Memory B cell (primary cell): ENCODE results near the gene ATXN1.
A peak's percentile ranks its signal among the peaks of the same experiment; 100 is the strongest.

Source experiments
- ATAC-seq: fragments of 150-1000 bp; cut with Tn5 transposase; 2 replicates; pipeline ENCODE4 v1.10.0; 2021; ENCODE audit warnings: low read depth, mild to moderate bottlenecking, moderate library complexity
- DNase-seq, 2 donors: peaks; one replicate each; pipeline ENCODE4 v3.0.0; 2022; ENCODE audit warnings: low spot score in 2 of 2
- H3K27ac Mint-ChIP-seq: one replicate; pipeline ENCODE4 v1.8.0; 2022; ENCODE audit warnings: mild to moderate bottlenecking, moderate library complexity, mixed read lengths
- H3K27me3 Mint-ChIP-seq: one replicate; pipeline ENCODE4 v1.8.0; 2022; ENCODE audit warnings: mixed read lengths
- H3K36me3 Mint-ChIP-seq: one replicate; pipeline ENCODE4 v1.8.0; 2022; ENCODE audit warnings: mild to moderate bottlenecking, mixed read lengths
- H3K4me1 Mint-ChIP-seq: one replicate; pipeline ENCODE4 v1.8.0; 2022; ENCODE audit warnings: mixed read lengths
- H3K4me3 Mint-ChIP-seq: one replicate; pipeline ENCODE4 v1.8.0; 2022; ENCODE audit warnings: mild to moderate bottlenecking, moderate library complexity, mixed read lengths
- H3K9me3 Mint-ChIP-seq: one replicate; pipeline ENCODE4 v1.8.0; 2022; ENCODE audit warnings: mixed read lengths

ATXN1 gene

DNA sequence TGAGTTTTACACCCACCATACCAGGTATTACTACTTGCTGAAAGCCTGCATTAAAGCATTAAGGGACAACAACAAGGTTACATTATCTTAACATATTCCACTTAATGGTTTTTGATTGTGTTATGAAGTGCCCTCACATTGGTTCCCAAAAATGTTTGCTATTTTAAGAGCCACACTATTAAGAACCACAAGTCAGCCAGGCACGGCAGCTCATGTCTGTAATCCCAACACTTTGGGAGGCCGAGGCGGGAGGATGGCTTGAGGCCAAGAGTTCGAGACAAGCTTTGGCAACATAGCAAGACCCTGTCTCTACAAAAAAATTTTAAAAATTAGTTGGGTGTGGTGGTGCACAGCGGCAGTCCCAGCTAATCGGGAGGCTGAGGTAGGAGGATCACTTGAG, 28.2 kb downstream of the ATXN1 start:
- H3K27ac Mint-ChIP-seq: no peak overlapping the region
- H3K27me3 Mint-ChIP-seq: no peaks in the 10 kb centered on the region
- H3K9me3 Mint-ChIP-seq: no peaks in the 10 kb centered on the region
- H3K4me1 Mint-ChIP-seq: peaks cover 28% of the 10 kb centered on the region
- peaks cover 4% of the 10 kb centered on the region for H3K36me3 Mint-ChIP-seq
- no peak for ATAC-seq
- H3K4me3 Mint-ChIP-seq: no peak overlapping the region
- DNase-seq: no peak

DNA sequence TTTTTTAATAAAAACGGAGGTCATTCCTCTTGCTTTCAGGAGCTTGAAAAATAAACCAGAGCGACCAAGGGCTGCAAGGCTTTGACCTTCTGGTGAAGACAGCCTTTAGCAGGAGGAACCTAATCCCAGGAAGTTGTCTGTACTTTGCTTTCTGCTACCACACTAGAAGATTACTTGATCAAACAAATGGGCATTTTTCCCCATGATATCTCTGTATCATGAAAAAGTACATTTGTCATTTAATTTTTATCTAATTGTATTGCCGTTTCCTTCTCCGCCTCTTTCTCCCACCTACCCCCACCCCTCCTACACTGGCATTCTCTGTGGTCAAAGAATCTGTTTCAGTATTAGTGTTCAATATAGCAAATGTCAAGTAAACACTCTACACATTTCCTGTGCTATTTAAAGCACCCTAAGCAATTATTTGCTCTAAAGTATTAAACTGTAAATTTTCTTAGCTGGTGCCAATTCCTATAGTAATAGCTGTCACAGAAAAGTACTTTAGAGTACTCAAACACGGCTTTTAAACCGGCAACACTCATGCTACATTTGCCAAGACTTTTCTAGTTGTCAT, 29.7 kb downstream of the ATXN1 start:
- H3K4me1 Mint-ChIP-seq: peaks cover 22% of the 10 kb centered on the region

DNA sequence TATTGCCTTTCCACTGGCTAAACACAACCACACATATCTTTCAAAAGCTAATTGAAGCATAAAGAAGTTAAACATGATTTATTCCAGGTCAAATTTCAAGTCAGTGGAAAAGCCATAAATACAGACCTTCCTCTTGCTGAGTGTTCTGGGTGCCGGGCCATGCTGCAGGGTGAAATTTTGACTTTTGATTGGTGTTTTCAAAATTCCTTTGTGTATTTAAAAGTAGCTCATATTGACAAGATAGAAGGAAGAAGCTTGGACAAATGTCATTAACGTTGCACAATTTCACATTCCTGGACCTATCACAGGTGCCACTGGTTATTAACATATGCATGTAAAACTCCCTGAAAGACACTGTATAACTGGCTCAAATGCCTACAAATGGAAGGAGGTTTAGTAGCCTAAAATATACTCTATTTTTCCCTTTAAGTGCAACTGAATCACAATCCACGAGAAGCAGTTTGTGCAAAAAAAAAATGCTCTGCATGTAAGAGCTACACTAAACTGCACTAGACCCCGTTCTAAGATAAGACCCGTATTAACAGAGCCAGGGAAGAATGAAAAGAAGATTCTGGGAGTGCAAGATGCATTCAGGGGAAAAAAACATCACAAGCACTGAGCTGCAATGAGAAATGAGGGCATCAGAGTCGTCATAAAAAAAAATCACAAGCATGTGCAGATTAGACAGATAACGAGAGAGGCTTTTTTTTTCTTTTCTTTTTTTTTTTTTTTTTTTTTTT, 30.4 kb downstream of the ATXN1 start:
- peaks cover 22% of the 10 kb centered on the region for H3K4me1 Mint-ChIP-seq
- DNase-seq (no peak), ATAC-seq (no peak)
- H3K27me3 Mint-ChIP-seq: no peaks in the 10 kb centered on the region
- H3K9me3 Mint-ChIP-seq: no peaks in the 10 kb centered on the region
- H3K4me3 Mint-ChIP-seq: peak overlapping the region; percentile 49
- H3K36me3 Mint-ChIP-seq: peaks cover 3% of the 10 kb centered on the region
- H3K27ac Mint-ChIP-seq: peak overlapping the region; percentile 18

More for the DNA sequence above, 29.7 kb downstream of the ATXN1 start:
- peak overlapping the region; percentile 18 for H3K27ac Mint-ChIP-seq
- no peak overlapping the region for H3K4me3 Mint-ChIP-seq
- DNase-seq (no peak), ATAC-seq (peak; percentile 29)
- H3K27me3 Mint-ChIP-seq: no peaks in the 10 kb centered on the region
- H3K9me3 Mint-ChIP-seq: no peaks in the 10 kb centered on the region
- H3K36me3 Mint-ChIP-seq: peaks cover 3% of the 10 kb centered on the region

DNA sequence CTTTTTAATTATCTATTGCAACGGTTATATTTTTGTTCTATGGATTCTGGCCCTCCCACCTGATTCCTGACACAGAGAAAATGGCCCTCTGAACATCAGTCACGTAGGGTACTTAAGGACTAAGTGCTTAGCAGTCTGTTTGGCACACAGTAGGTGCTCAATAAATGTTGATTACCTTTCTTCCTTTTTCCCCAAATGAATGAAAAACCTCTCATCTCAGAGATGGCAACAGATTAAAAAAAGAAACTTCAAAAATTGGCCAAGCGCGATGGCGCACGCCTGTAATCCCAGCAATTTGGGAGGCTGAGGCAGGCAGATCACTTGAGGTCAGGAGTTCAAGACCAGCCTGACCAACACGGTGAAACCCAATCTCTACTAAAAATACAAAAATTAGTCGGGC, 31.5 kb downstream of the ATXN1 start:
- Mint-ChIP-seq H3K4me1 (peaks cover 22% of the 10 kb centered on the region), H3K27ac (no peak overlapping the region), H3K9me3 (no peaks in the 10 kb centered on the region), H3K4me3 (no peak overlapping the region), H3K27me3 (no peaks in the 10 kb centered on the region), H3K36me3 (peaks cover 3% of the 10 kb centered on the region)
- ATAC-seq: no peak
- no peak for DNase-seq

- DNase-seq: no peak
- H3K4me1 Mint-ChIP-seq: peaks cover 21% of the 10 kb centered on the region
- no peak overlapping the region for H3K4me3 Mint-ChIP-seq
- H3K36me3 Mint-ChIP-seq: peaks cover 2% of the 10 kb centered on the region
- no peak for ATAC-seq
- no peaks in the 10 kb centered on the region for H3K9me3 Mint-ChIP-seq
- H3K27ac Mint-ChIP-seq: no peak overlapping the region
- H3K27me3 Mint-ChIP-seq: no peaks in the 10 kb centered on the region
Measured at GRCh38 chr6:16729183-16729691, 32.0 kb downstream of the ATXN1 start.

GRCh38 chr6:16728513-16729182, 32.6 kb downstream of the ATXN1 start:
- Mint-ChIP-seq H3K9me3 (no peaks in the 10 kb centered on the region), H3K36me3 (no peaks in the 10 kb centered on the region), H3K27me3 (no peaks in the 10 kb centered on the region), H3K27ac (no peak overlapping the region), H3K4me3 (no peak overlapping the region), H3K4me1 (peaks cover 19% of the 10 kb centered on the region)
- DNase-seq: no peak
- ATAC-seq: no peak

- Mint-ChIP-seq H3K9me3 (no peaks in the 10 kb centered on the region), H3K4me1 (peaks cover 19% of the 10 kb centered on the region), H3K36me3 (no peaks in the 10 kb centered on the region), H3K27me3 (no peaks in the 10 kb centered on the region), H3K4me3 (no peak overlapping the region), H3K27ac (no peak overlapping the region)
- ATAC-seq (no peak), DNase-seq (no peak)
Measured at GRCh38 chr6:16727996-16728395, 33.3 kb downstream of the ATXN1 start.

GRCh38 chr6:16725145-16725864, 36.0 kb downstream of the ATXN1 start:
- H3K36me3 Mint-ChIP-seq: no peaks in the 10 kb centered on the region
- ATAC-seq (no peak), DNase-seq (no peak)
- H3K27ac Mint-ChIP-seq: no peak overlapping the region
- H3K27me3 Mint-ChIP-seq: no peaks in the 10 kb centered on the region
- H3K9me3 Mint-ChIP-seq: no peaks in the 10 kb centered on the region
- H3K4me3 Mint-ChIP-seq: no peak overlapping the region
- H3K4me1 Mint-ChIP-seq: no peaks in the 10 kb centered on the region

DNA sequence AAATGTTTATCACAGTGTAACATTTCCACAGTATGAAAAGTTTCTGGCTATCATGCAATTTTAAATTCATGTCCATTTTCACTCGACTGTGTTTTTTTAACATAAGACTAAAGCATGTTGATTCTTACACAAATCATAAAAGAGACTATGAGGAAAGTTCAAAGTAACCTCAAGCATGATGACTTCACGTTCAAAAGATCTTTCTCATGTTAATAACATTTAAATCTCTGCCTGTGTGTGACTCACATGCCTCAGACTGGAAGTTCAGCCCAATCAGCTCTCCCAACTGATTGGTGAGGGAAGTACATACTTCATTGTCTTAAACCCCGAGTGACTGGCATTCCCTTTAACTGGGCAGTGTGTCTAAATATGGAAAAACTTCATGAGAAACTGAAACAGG, 37.4 kb downstream of the ATXN1 start:
- Mint-ChIP-seq H3K4me3 (no peak overlapping the region), H3K4me1 (peaks cover 2% of the 10 kb centered on the region), H3K27ac (no peak overlapping the region), H3K9me3 (no peaks in the 10 kb centered on the region), H3K27me3 (no peaks in the 10 kb centered on the region), H3K36me3 (no peaks in the 10 kb centered on the region)
- no peak for ATAC-seq
- DNase-seq: no peak

GRCh38 chr6:16723402-16723801, 37.9 kb downstream of the ATXN1 start:
- no peaks in the 10 kb centered on the region for H3K27me3 Mint-ChIP-seq
- no peaks in the 10 kb centered on the region for H3K9me3 Mint-ChIP-seq
- H3K4me1 Mint-ChIP-seq: peaks cover 2% of the 10 kb centered on the region
- H3K36me3 Mint-ChIP-seq: no peaks in the 10 kb centered on the region
- ATAC-seq (no peak), DNase-seq (no peak)
- H3K4me3 Mint-ChIP-seq: no peak overlapping the region
- H3K27ac Mint-ChIP-seq: no peak overlapping the region

- peaks cover 2% of the 10 kb centered on the region for H3K4me1 Mint-ChIP-seq
- H3K4me3 Mint-ChIP-seq: no peak overlapping the region
- ATAC-seq (no peak), DNase-seq (no peak)
- H3K36me3 Mint-ChIP-seq: no peaks in the 10 kb centered on the region
- no peaks in the 10 kb centered on the region for H3K9me3 Mint-ChIP-seq
- no peaks in the 10 kb centered on the region for H3K27me3 Mint-ChIP-seq
- H3K27ac Mint-ChIP-seq: no peak overlapping the region
Measured at GRCh38 chr6:16722630-16723029, 38.6 kb downstream of the ATXN1 start.

DNA sequence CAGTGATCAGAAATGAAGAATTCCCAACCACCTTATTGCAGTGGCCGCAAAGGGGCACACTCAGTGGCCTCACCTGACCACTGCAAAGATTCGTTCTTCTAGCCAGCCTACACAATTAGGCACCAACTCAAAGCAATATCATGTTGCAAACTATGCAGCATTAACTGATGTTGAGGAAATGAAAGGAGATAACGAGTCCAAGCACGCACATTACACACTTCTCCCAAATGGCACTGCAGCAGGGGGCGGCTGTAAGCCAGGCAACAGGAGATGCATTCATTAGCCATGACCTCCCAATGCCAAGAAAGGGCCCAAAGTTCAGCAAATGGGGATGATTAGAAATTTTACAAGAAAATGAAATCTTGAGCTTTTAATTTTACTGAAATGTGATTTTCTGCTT, 39.3 kb downstream of the ATXN1 start:
- ATAC-seq (no peak), DNase-seq (no peak)
- peaks cover 2% of the 10 kb centered on the region for H3K36me3 Mint-ChIP-seq
- H3K9me3 Mint-ChIP-seq: no peaks in the 10 kb centered on the region
- H3K27me3 Mint-ChIP-seq: no peaks in the 10 kb centered on the region
- H3K27ac Mint-ChIP-seq: no peak overlapping the region
- H3K4me1 Mint-ChIP-seq: peaks cover 2% of the 10 kb centered on the region
- H3K4me3 Mint-ChIP-seq: no peak overlapping the region

DNA sequence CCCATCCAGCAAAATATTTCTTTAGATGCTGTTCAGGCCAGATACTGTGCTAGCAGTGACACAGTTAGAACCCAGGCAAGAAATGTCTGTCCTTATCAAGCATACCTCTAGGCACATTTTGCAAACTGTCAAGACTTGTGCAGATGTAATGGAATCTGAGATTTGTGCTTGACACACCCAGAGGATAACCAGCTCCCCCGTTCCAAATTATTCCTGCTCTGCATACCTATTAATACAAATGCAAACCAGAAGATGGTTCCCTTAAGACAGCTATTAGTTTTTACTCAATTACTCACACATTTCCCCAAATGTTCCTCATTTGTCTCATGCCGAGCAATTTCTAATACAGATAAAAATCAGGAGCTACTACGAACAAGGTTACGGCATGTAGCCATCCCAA, 40.4 kb downstream of the ATXN1 start:
- Mint-ChIP-seq H3K4me3 (no peak overlapping the region), H3K9me3 (no peaks in the 10 kb centered on the region), H3K27me3 (no peaks in the 10 kb centered on the region), H3K4me1 (peaks cover 2% of the 10 kb centered on the region), H3K36me3 (peaks cover 4% of the 10 kb centered on the region), H3K27ac (no peak overlapping the region)
- ATAC-seq (no peak), DNase-seq (no peak)

- no peaks in the 10 kb centered on the region for H3K27me3 Mint-ChIP-seq
- H3K27ac Mint-ChIP-seq: no peak overlapping the region
- ATAC-seq (no peak), DNase-seq (no peak)
- H3K4me1 Mint-ChIP-seq: peaks cover 4% of the 10 kb centered on the region
- no peaks in the 10 kb centered on the region for H3K9me3 Mint-ChIP-seq
- H3K4me3 Mint-ChIP-seq: no peak overlapping the region
- peaks cover 4% of the 10 kb centered on the region for H3K36me3 Mint-ChIP-seq
Measured at GRCh38 chr6:16719488-16719887, 41.8 kb downstream of the ATXN1 start.
